CD4-positive, alpha-beta T cell treated with Interleukin-17A for 1 hour (primary cell): Measurements from ENCODE around the gene TBC1D10B.
"Not testable (repeated sequence)": the region's sequence is repeated elsewhere in the genome, so short reads cannot be mapped to it uniquely, and the experiment has no call there.

Experiments
- DNase-seq: peaks from one replicate; pipeline ENCODE4 v3.0.0-alpha.2; 2020

Gene TBC1D10B

GRCh38 chr16:30354423-30355143 lies 15.7 kb downstream of the TBC1D10B start:
- DNase-seq: no peak

GRCh38 chr16:30353438-30354129 lies 16.7 kb downstream of the TBC1D10B start:
- no peak for DNase-seq

GRCh38 chr16:30352488-30353401 lies 17.5 kb downstream of the TBC1D10B start:
- DNase-seq: no peak

- DNase-seq: no peak
These were observed 18.5 kb downstream of the TBC1D10B start for GRCh38 chr16:30351586-30352419.

GRCh38 chr16:30351001-30351441 lies 19.3 kb downstream of the TBC1D10B start:
- DNase-seq: no peak

GRCh38 chr16:30350134-30350871 lies 20.0 kb downstream of the TBC1D10B start:
- peak; percentile 54 for DNase-seq

GRCh38 chr16:30349675-30350074 lies 20.6 kb downstream of the TBC1D10B start:
- DNase-seq: no peak

GRCh38 chr16:30348929-30349328 lies 21.4 kb downstream of the TBC1D10B start:
- no peak for DNase-seq

GRCh38 chr16:30348113-30348512 lies 22.2 kb downstream of the TBC1D10B start:
- no peak for DNase-seq

- DNase-seq: no peak
These were observed 24.0 kb downstream of the TBC1D10B start for GRCh38 chr16:30346286-30346685.

GRCh38 chr16:30343491-30343820 lies 26.8 kb downstream of the TBC1D10B start:
- DNase-seq: not testable (repeated sequence)

GRCh38 chr16:30342751-30343490 lies 27.4 kb downstream of the TBC1D10B start:
- no peak for DNase-seq

GRCh38 chr16:30341971-30342370 lies 28.3 kb downstream of the TBC1D10B start:
- DNase-seq: not testable (repeated sequence)

- no peak for DNase-seq
These were observed 29.7 kb downstream of the TBC1D10B start for GRCh38 chr16:30340621-30341020.

GRCh38 chr16:30338715-30339114 lies 31.6 kb downstream of the TBC1D10B start:
- not testable (repeated sequence) for DNase-seq

GRCh38 chr16:30337964-30338357 lies 32.3 kb downstream of the TBC1D10B start:
- DNase-seq: not testable (repeated sequence)

- no peak for DNase-seq
These were observed 34.5 kb downstream of the TBC1D10B start for GRCh38 chr16:30335598-30336474.

GRCh38 chr16:30335028-30335597 lies 35.2 kb downstream of the TBC1D10B start:
- DNase-seq: peak; percentile 81

- peak; percentile 87 for DNase-seq
These were observed 35.8 kb downstream of the TBC1D10B start for GRCh38 chr16:30334473-30334989.
